ENCODE data around the gene PAX5.
"Not testable (repeated sequence)": the region's sequence is repeated elsewhere in the genome, so short reads cannot be mapped to it uniquely, and the experiment has no call there.

DNA sequence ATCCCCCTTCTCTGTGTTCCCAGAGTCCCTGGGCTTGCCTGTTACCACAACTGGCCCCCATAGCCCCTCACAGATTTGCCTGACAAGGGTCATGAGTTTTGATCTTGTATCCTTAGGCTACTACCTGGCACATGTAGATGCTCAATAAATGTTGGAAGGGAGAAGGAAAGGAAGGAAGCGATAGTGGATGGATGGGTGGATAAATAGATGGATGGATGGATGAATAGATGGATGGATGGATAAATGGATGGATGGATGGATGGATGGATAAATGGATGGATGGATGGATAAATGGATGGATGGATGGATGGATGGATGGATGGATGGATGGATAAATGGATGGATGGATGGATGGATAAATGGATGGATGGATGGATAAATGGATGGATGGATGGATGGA is 164.5 kb downstream of the PAX5 start:
- TF ChIP-seq, protein P1, sequence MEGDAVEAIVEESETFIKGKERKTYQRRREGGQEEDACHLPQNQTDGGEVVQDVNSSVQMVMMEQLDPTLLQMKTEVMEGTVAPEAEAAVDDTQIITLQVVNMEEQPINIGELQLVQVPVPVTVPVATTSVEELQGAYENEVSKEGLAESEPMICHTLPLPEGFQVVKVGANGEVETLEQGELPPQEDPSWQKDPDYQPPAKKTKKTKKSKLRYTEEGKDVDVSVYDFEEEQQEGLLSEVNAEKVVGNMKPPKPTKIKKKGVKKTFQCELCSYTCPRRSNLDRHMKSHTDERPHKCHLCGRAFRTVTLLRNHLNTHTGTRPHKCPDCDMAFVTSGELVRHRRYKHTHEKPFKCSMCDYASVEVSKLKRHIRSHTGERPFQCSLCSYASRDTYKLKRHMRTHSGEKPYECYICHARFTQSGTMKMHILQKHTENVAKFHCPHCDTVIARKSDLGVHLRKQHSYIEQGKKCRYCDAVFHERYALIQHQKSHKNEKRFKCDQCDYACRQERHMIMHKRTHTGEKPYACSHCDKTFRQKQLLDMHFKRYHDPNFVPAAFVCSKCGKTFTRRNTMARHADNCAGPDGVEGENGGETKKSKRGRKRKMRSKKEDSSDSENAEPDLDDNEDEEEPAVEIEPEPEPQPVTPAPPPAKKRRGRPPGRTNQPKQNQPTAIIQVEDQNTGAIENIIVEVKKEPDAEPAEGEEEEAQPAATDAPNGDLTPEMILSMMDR (IDR thresholded peaks at IDR 0.05; ENCODE audit: poor library complexity, severe bottlenecking), result not testable (repeated sequence)
- not testable (repeated sequence) for TF ChIP-seq TAF1 (IDR thresholded peaks at IDR 0.05; ENCODE audit: low read depth); POLR2AphosphoS5 (IDR thresholded peaks at IDR 0.05); EZH2 (IDR thresholded peaks at IDR 0.05; ENCODE audit: borderline replicate concordance, insufficient read depth, low read length, poor library complexity, severe bottlenecking); RAD21 (conservative IDR thresholded peaks at IDR 0.05); SMC3 (conservative IDR thresholded peaks at IDR 0.05; ENCODE audit: poor library complexity); EP300 (conservative IDR thresholded peaks at IDR 0.05; ENCODE audit: poor library complexity, severe bottlenecking); MXI1 (conservative IDR thresholded peaks at IDR 0.05; ENCODE audit: poor library complexity, severe bottlenecking)
- TF ChIP-seq, protein P2, sequence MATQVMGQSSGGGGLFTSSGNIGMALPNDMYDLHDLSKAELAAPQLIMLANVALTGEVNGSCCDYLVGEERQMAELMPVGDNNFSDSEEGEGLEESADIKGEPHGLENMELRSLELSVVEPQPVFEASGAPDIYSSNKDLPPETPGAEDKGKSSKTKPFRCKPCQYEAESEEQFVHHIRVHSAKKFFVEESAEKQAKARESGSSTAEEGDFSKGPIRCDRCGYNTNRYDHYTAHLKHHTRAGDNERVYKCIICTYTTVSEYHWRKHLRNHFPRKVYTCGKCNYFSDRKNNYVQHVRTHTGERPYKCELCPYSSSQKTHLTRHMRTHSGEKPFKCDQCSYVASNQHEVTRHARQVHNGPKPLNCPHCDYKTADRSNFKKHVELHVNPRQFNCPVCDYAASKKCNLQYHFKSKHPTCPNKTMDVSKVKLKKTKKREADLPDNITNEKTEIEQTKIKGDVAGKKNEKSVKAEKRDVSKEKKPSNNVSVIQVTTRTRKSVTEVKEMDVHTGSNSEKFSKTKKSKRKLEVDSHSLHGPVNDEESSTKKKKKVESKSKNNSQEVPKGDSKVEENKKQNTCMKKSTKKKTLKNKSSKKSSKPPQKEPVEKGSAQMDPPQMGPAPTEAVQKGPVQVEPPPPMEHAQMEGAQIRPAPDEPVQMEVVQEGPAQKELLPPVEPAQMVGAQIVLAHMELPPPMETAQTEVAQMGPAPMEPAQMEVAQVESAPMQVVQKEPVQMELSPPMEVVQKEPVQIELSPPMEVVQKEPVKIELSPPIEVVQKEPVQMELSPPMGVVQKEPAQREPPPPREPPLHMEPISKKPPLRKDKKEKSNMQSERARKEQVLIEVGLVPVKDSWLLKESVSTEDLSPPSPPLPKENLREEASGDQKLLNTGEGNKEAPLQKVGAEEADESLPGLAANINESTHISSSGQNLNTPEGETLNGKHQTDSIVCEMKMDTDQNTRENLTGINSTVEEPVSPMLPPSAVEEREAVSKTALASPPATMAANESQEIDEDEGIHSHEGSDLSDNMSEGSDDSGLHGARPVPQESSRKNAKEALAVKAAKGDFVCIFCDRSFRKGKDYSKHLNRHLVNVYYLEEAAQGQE (IDR thresholded peaks at IDR 0.05; ENCODE audit: borderline replicate concordance), result not testable (repeated sequence)
